PC-3 (cell line): ENCODE results near the gene UGT3A2. TPM values are rescaled to one million over a fixed set of nuclear protein-coding genes. Genes with fewer than 3 reads are reported as not detected.

ENCODE experiments used
- ATAC-seq: fragments of 200-7000 bp; cut with Tn5 transposase; 2 replicates; pipeline ENCODE4 v1.9.1; 2020; ENCODE audit warnings: mild to moderate bottlenecking, moderate library complexity
- BruUV-seq: library from RNA; stranded (reverse); fragments of 400-500 nt; replicated peaks from 2 replicates; lab custom pipeline; 2021; lab: Mats Ljungman, UMichigan
- CTCF ChIA-PET: fragments of 300-600 bp; sonication (Branson Sonifier 250); formaldehyde crosslinking; loops from one replicate; lab custom pipeline; 2022; ENCODE audit warnings: antibody characterized with exemption; lab: Charles Lee
- POLR2A ChIA-PET: fragments of 300-600 bp; sonication (Branson Sonifier 250); formaldehyde crosslinking; loops from one replicate; lab custom pipeline; 2022; ENCODE audit warnings: antibody characterized with exemption; ENCODE audit not compliant: unreplicated experiment; lab: Charles Lee
- DNase-seq: peaks from one replicate; pipeline ENCODE4 v3.0.0-alpha.2; 2015
- H2AFZ ChIP-seq: fragments of 300-600 bp; sonication (generic); 2 replicates; pipeline ENCODE4 v1.6.0; 2016; ENCODE audit warnings: antibody characterized with exemption, low read length
- H3F3A ChIP-seq: fragments of 300-600 bp; sonication (generic); one replicate; pipeline ENCODE4 v1.6.0; 2017; ENCODE audit warnings: antibody characterized with exemption, low read length, control low read depth, mild to moderate bottlenecking; ENCODE audit not compliant: unreplicated experiment
- H3K27ac ChIP-seq: fragments of 300-600 bp; sonication (generic); 2 replicates; pipeline ENCODE4 v1.5.1; 2016; ENCODE audit warnings: mild to moderate bottlenecking, low read length
- H3K27me3 ChIP-seq: fragments of 300-600 bp; sonication (generic); 2 replicates; pipeline ENCODE4 v1.6.1; 2016; ENCODE audit warnings: low read length, mixed read lengths
- H3K36me3 ChIP-seq: fragments of 300-600 bp; sonication (generic); 2 replicates; pipeline ENCODE4 v1.6.1; 2016; ENCODE audit warnings: low read depth, mixed run types, low read length, mixed read lengths
- H3K4me1 ChIP-seq: fragments of 300-600 bp; sonication (generic); 2 replicates; pipeline ENCODE4 v1.5.1; 2016; ENCODE audit warnings: low read length; ENCODE audit not compliant: insufficient read depth
- H3K4me2 ChIP-seq: fragments of 300-600 bp; sonication (generic); 2 replicates; pipeline ENCODE4 v1.6.0; 2016; ENCODE audit warnings: low read length
- H3K4me3 ChIP-seq: fragments of 300-600 bp; sonication (generic); 2 replicates; pipeline ENCODE4 v1.5.1; 2016; ENCODE audit warnings: mild to moderate bottlenecking, low read length, mixed read lengths
- H3K79me2 ChIP-seq: fragments of 300-600 bp; sonication (generic); 2 replicates; pipeline ENCODE4 v1.6.1; 2017; ENCODE audit warnings: low read length, mixed read lengths
- H3K9ac ChIP-seq: fragments of 300-600 bp; sonication (generic); 2 replicates; pipeline ENCODE4 v1.6.0; 2016; ENCODE audit warnings: mild to moderate bottlenecking, low read length
- H3K9me2 ChIP-seq: fragments of 300-600 bp; sonication (generic); replicated peaks from 2 replicates; pipeline ENCODE4 v1.6.1; 2016; ENCODE audit warnings: mixed run types, low read length, mixed read lengths
- H3K9me3 ChIP-seq: fragments of 300-600 bp; sonication (generic); 2 replicates; pipeline ENCODE4 v1.6.1; 2016; ENCODE audit warnings: low read length, mixed read lengths
- H4K20me1 ChIP-seq: fragments of 300-600 bp; sonication (generic); 2 replicates; pipeline ENCODE4 v1.6.1; 2016; ENCODE audit warnings: low read length, mixed read lengths
- CTCF ChIP-seq: fragments of 300-600 bp; sonication (generic); conservative IDR thresholded peaks from 2 replicates; pipeline ENCODE4 v1.5.1; 2017; ENCODE audit warnings: antibody characterized with exemption, low read depth, mild to moderate bottlenecking, low read length
- EZH2 ChIP-seq: fragments of 300-600 bp; sonication (generic); IDR thresholded peaks from one replicate; pipeline ENCODE4 v1.6.1; 2017; ENCODE audit warnings: antibody characterized with exemption, mild to moderate bottlenecking, low read length; ENCODE audit not compliant: unreplicated experiment
- EZH2phosphoT487 ChIP-seq: fragments of 300-600 bp; sonication (generic); IDR thresholded peaks from 2 replicates; pipeline ENCODE4 v1.6.1; 2018; ENCODE audit warnings: mild to moderate bottlenecking, antibody characterized with exemption, low read length, borderline replicate concordance
- intact Hi-C: fragments of 100-400 bp; cut with micrococcal nuclease; formaldehyde crosslinking; loops from 2 replicates; pipeline ENCODE4 v1.9.0; 2023
- total RNA-seq: library from RNA; depleted of rRNA; stranded (reverse); fragments of >200 nt; gene quantifications from 2 replicates; pipeline ENCODE4 v1.2.3, GENCODE V29; 2014

Gene UGT3A2
- total RNA-seq, 1 experiment from 2014 or later = not detected

- H3K36me3 ChIP-seq = no peaks in the 10 kb centered on the region
- no peak for ATAC-seq
- no peak overlapping the region for H2AFZ ChIP-seq
- no peak overlapping the region for H3K4me3 ChIP-seq
- no peak for DNase-seq
- TF ChIP-seq EZH2 = no peak
- TF ChIP-seq EZH2phosphoT487 = no peak
- TF ChIP-seq CTCF = no peak
- H3K9me2 ChIP-seq = no peaks in the 10 kb centered on the region
- no peak overlapping the region for H3K27ac ChIP-seq
- no peaks in the 10 kb centered on the region for H4K20me1 ChIP-seq
- no peaks in the 10 kb centered on the region for H3K79me2 ChIP-seq
- ChIA-PET POLR2A (interaction anchor here (0.5 kb wide), 1 partner anchor 186 kb away, joined by 3 read pairs; the partner anchor contains the start of gene NADK2), CTCF (no interaction called here)
- H3K27me3 ChIP-seq = 0 out of 2 replicates have a peak, but pooled peaks cover 4% of the 10 kb centered on the region
- no peaks in the 10 kb centered on the region for H3K9me3 ChIP-seq
- H3K4me2 ChIP-seq = no peak overlapping the region
- H3K4me1 ChIP-seq = peaks cover 9% of the 10 kb centered on the region
- H3K9ac ChIP-seq = no peak overlapping the region
- BruUV-seq = no TSS peak
- H3F3A ChIP-seq = no peaks in the 10 kb centered on the region
- intact Hi-C loops = no loop called here
Measured at GRCh38 chr5:36056422-36056821, 10.3 kb downstream of the UGT3A2 start.

DNA sequence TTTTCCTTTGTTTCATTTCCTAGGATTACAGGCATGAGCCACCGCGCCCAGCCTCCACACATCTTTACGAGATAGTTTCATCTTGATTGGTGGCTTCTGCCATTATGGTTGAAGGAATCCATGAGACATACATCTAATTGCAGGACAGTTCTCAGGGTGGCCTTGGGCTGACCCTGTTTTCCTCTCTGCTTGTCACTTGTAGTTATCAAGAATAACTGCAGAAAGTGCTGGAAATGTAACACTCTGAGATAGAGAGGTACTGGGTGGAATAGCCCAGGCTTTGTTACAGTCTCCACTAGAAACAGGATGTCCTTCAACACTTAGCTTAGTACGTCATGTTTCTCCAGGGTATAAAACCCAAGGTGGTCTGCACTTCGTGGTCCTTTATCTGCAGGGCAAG, 10.7 kb downstream of the UGT3A2 start:
- peaks cover 8% of the 10 kb centered on the region; the same call in 1 of the 2 replicates for H3K27me3 ChIP-seq
- intact Hi-C loops = no loop called here
- no TSS peak for BruUV-seq
- H3K4me1 ChIP-seq = peaks cover 9% of the 10 kb centered on the region
- no peaks in the 10 kb centered on the region for H3K9me2 ChIP-seq
- H2AFZ ChIP-seq = no peak overlapping the region
- no peak for ATAC-seq
- no peak overlapping the region for H3K4me2 ChIP-seq
- POLR2A ChIA-PET = interaction anchor here (0.5 kb wide), 1 partner anchor 186 kb away, joined by 3 read pairs; the partner anchor contains the start of gene NADK2
- H3K9ac ChIP-seq = no peak overlapping the region
- H4K20me1 ChIP-seq = no peaks in the 10 kb centered on the region
- no peaks in the 10 kb centered on the region for H3F3A ChIP-seq
- no peak for DNase-seq
- no peaks in the 10 kb centered on the region for H3K79me2 ChIP-seq
- no peak for TF ChIP-seq CTCF
- no peak for TF ChIP-seq EZH2
- no peak for TF ChIP-seq EZH2phosphoT487
- no peak overlapping the region for H3K27ac ChIP-seq
- H3K9me3 ChIP-seq = no peaks in the 10 kb centered on the region
- H3K4me3 ChIP-seq = no peak overlapping the region
- CTCF ChIA-PET = no interaction called here
- H3K36me3 ChIP-seq = no peaks in the 10 kb centered on the region

DNA sequence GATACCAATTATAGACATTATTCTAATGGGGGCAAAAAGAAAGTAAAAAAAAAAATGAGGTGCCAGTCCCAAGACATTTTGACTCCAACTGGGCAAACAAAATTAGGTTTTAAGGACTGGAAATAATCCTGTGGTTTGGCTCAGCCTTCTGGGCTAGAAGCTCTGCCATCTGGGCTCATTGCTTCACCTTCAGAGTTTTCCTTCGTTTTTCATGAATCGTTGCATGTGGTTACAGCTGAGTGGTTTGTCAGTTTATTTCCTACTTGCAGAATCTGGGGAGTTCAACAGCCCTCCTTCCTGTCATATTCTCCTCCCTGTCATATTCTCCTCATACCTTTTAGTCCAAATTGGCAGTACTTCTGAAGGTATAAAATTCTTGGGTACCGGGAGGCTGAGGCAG, 12.0 kb downstream of the UGT3A2 start:
- DNase-seq = no peak
- TF ChIP-seq EZH2 (no peak), CTCF (no peak), EZH2phosphoT487 (no peak)
- Histone ChIP-seq H4K20me1 (no peaks in the 10 kb centered on the region), H3K27me3 (peaks cover 11% of the 10 kb centered on the region), H3K79me2 (no peaks in the 10 kb centered on the region), H3K4me2 (no peak overlapping the region), H3K9me3 (no peaks in the 10 kb centered on the region), H3K27ac (no peak overlapping the region), H3F3A (no peaks in the 10 kb centered on the region), H3K36me3 (no peaks in the 10 kb centered on the region), H3K4me3 (no peak overlapping the region), H3K4me1 (peaks cover 2% of the 10 kb centered on the region), H3K9me2 (no peaks in the 10 kb centered on the region), H2AFZ (no peak overlapping the region), H3K9ac (no peak overlapping the region)
- POLR2A ChIA-PET = no interaction called here
- CTCF ChIA-PET = no interaction called here
- BruUV-seq = no TSS peak
- intact Hi-C loops = no loop called here
- no peak for ATAC-seq
